Measurements from ENCODE around the gene CIAPIN1.
A peak's percentile ranks its signal among the peaks of the same experiment; 100 is the strongest.

CIAPIN1 gene

GRCh38 chr16:57475711-57476339 lies 28.6 kb upstream of the CIAPIN1 start:
- no peak for DNase-seq (ENCODE audit: extremely low read depth, low read depth)
- H3K4me3 ChIP-seq (replicated peaks; ENCODE audit: low read depth, low read length): no peak overlapping the region
- peak; percentile 66 for TF ChIP-seq CTCF (IDR thresholded peaks at IDR 0.05; ENCODE audit: low read depth, low read length, missing control alignments)

- no peak for TF ChIP-seq CTCF (IDR thresholded peaks at IDR 0.05; ENCODE audit: low read depth, low read length, missing control alignments)
- H3K4me3 ChIP-seq (replicated peaks; ENCODE audit: low read depth, low read length): no peak overlapping the region
- DNase-seq (ENCODE audit: extremely low read depth, low read depth): no peak
Measured at GRCh38 chr16:57474671-57475661, 27.8 kb upstream of the CIAPIN1 start.

GRCh38 chr16:57473906-57474305 lies 26.7 kb upstream of the CIAPIN1 start:
- DNase-seq (ENCODE audit: extremely low read depth, low read depth): no peak
- H3K4me3 ChIP-seq (replicated peaks; ENCODE audit: low read depth, low read length): no peak overlapping the region
- no peak for TF ChIP-seq CTCF (IDR thresholded peaks at IDR 0.05; ENCODE audit: low read depth, low read length, missing control alignments)

GRCh38 chr16:57473176-57473840 lies 26.1 kb upstream of the CIAPIN1 start:
- no peak overlapping the region for H3K4me3 ChIP-seq (replicated peaks; ENCODE audit: low read depth, low read length)
- no peak for DNase-seq (ENCODE audit: extremely low read depth, low read depth)
- no peak for TF ChIP-seq CTCF (IDR thresholded peaks at IDR 0.05; ENCODE audit: low read depth, low read length, missing control alignments)

GRCh38 chr16:57472665-57473060 lies 25.5 kb upstream of the CIAPIN1 start:
- DNase-seq (ENCODE audit: extremely low read depth, low read depth): no peak
- no peak overlapping the region for H3K4me3 ChIP-seq (replicated peaks; ENCODE audit: low read depth, low read length)
- TF ChIP-seq CTCF (IDR thresholded peaks at IDR 0.05; ENCODE audit: low read depth, low read length, missing control alignments): no peak

- H3K4me3 ChIP-seq (replicated peaks; ENCODE audit: low read depth, low read length): no peak overlapping the region
- no peak for DNase-seq (ENCODE audit: extremely low read depth, low read depth)
- TF ChIP-seq CTCF (IDR thresholded peaks at IDR 0.05; ENCODE audit: low read depth, low read length, missing control alignments): no peak
Measured at GRCh38 chr16:57471852-57472664, 24.9 kb upstream of the CIAPIN1 start.
